ENCODE data around the gene STAT1.

The STAT1 gene

DNA sequence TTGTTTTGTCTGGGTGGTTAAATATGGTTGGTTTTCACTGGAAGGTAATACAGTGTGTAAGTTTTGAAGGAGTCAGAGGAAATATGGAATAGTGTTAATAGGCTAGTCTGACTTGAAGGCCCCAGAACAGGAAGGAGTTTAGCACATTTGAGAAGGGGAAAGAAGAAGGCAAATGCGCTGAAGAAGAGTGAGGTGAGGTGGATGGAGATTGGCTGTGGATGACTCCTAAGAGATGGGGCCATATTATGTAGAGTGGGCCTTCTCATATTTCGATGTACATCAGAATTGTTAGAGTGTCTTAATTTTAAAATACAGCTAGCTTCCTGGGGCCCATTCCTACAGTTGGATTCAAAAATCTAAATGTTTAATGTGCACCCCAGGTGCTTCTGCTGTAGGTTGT lies 72.4 kb downstream of the STAT1 start:
- Histone ChIP-seq H3K27me3 (ENCODE audit: insufficient read depth, low read length) (no peaks in the 10 kb centered on the region), H3K4me1 (ENCODE audit: control insufficient read depth in 1 of 2, insufficient read depth in 2 of 2, low read length in 2 of 2) (no peaks in the 10 kb centered on the region), H3K27ac (ENCODE audit: low read depth, low read length) (no peak overlapping the region), H3K4ac (ENCODE audit: low read depth, low read length) (no peak overlapping the region), H4K91ac (ENCODE audit: low read depth, low read length) (no peak overlapping the region), H3K14ac (ENCODE audit: low read length) (no peak overlapping the region), H3K79me2 (ENCODE audit: control insufficient read depth, insufficient read depth, low read length, poor library complexity) (no peaks in the 10 kb centered on the region), H3K9me3 (ENCODE audit: insufficient read depth, low read depth, low read length) (no peaks in the 10 kb centered on the region), H2AFZ (ENCODE audit: insufficient read depth, low read length, poor library complexity) (no peak overlapping the region), H3K36me3 (ENCODE audit: control insufficient read depth in 1 of 2, insufficient read depth in 2 of 2, low read length in 2 of 2) (no peaks in the 10 kb centered on the region), H3K4me3 (ENCODE audit: low read depth, low read length) (no peak overlapping the region), H2BK12ac (ENCODE audit: low read length) (no peak overlapping the region), H3K79me1 (ENCODE audit: low read length) (no peaks in the 10 kb centered on the region), H3K4me2 (ENCODE audit: low read length) (no peak overlapping the region), H2BK120ac (ENCODE audit: insufficient read depth, low read length, poor library complexity) (no peak overlapping the region), H4K8ac (ENCODE audit: low read depth, low read length) (no peak overlapping the region), H2AK5ac (ENCODE audit: low read length) (no peak overlapping the region), H3K9ac (ENCODE audit: low read length) (no peak overlapping the region), H4K12ac (ENCODE audit: low read depth, low read length) (no peak overlapping the region), H2BK5ac (ENCODE audit: low read depth, low read length, poor library complexity) (no peak overlapping the region), H3K18ac (ENCODE audit: low read length) (no peak overlapping the region), H3K23ac (ENCODE audit: low read length) (no peak overlapping the region)
- DNase-seq = no peak
- no CpG with 5 or more reads among the region's 2 CpGs for WGBS (ENCODE audit: extremely low coverage, insufficient coverage, insufficient read length)

DNA sequence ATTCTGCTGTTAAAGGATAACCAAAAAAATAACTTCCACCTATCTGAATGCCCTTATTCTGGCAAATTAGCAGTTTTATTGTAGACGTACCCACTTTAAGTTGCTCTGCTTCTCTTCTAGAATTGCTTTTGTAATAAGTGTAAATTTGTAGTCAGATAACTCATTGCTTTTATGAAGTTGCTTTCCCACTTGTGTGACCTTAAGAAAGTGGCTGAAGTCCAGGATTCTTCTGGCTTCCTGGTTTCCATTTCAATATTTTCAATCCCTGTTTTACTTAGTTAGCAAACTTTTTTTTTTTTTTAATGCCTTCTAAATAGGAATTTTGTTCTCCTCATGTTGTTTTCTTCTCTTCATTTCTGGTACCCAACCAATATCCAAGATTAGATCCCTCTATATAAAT lies 73.5 kb downstream of the STAT1 start:
- H3K9me3 ChIP-seq (ENCODE audit: insufficient read depth, low read depth, low read length) = no peaks in the 10 kb centered on the region
- H3K36me3 ChIP-seq (ENCODE audit: control insufficient read depth in 1 of 2, insufficient read depth in 2 of 2, low read length in 2 of 2) = no peaks in the 10 kb centered on the region
- no peak overlapping the region for H2AFZ ChIP-seq (ENCODE audit: insufficient read depth, low read length, poor library complexity)
- no peak overlapping the region for H3K4ac ChIP-seq (ENCODE audit: low read depth, low read length)
- H3K4me3 ChIP-seq (ENCODE audit: low read depth, low read length) = no peak overlapping the region
- no peak overlapping the region for H2AK5ac ChIP-seq (ENCODE audit: low read length)
- no peak overlapping the region for H3K4me2 ChIP-seq (ENCODE audit: low read length)
- no peak overlapping the region for H2BK5ac ChIP-seq (ENCODE audit: low read depth, low read length, poor library complexity)
- no peak overlapping the region for H3K27ac ChIP-seq (ENCODE audit: low read depth, low read length)
- H3K27me3 ChIP-seq (ENCODE audit: insufficient read depth, low read length) = no peaks in the 10 kb centered on the region
- no peak overlapping the region for H4K12ac ChIP-seq (ENCODE audit: low read depth, low read length)
- DNase-seq = no peak
- no peak overlapping the region for H4K8ac ChIP-seq (ENCODE audit: low read depth, low read length)
- no peak overlapping the region for H4K91ac ChIP-seq (ENCODE audit: low read depth, low read length)
- H3K23ac ChIP-seq (ENCODE audit: low read length) = no peak overlapping the region
- H3K9ac ChIP-seq (ENCODE audit: low read length) = no peak overlapping the region
- WGBS (ENCODE audit: extremely low coverage, insufficient coverage, insufficient read length) = no CpG with 5 or more reads among the region's 1 CpG
- H3K79me2 ChIP-seq (ENCODE audit: control insufficient read depth, insufficient read depth, low read length, poor library complexity) = no peaks in the 10 kb centered on the region
- H2BK12ac ChIP-seq (ENCODE audit: low read length) = no peak overlapping the region
- H3K4me1 ChIP-seq (ENCODE audit: control insufficient read depth in 1 of 2, insufficient read depth in 2 of 2, low read length in 2 of 2) = no peaks in the 10 kb centered on the region
- H3K18ac ChIP-seq (ENCODE audit: low read length) = no peak overlapping the region
- H2BK120ac ChIP-seq (ENCODE audit: insufficient read depth, low read length, poor library complexity) = no peak overlapping the region
- no peak overlapping the region for H3K14ac ChIP-seq (ENCODE audit: low read length)
- H3K79me1 ChIP-seq (ENCODE audit: low read length) = no peaks in the 10 kb centered on the region

GRCh38 chr2:190938771-190939335 lies 75.1 kb downstream of the STAT1 start:
- WGBS (ENCODE audit: extremely low coverage, insufficient coverage, insufficient read length) = no CpG with 5 or more reads among the region's 1 CpG
- H3K27me3 ChIP-seq (ENCODE audit: insufficient read depth, low read length) = no peaks in the 10 kb centered on the region

GRCh38 chr2:190935054-190935453 lies 78.9 kb downstream of the STAT1 start:
- H3K23ac ChIP-seq (ENCODE audit: low read length) = no peak overlapping the region
- DNase-seq = no peak
- H3K79me2 ChIP-seq (ENCODE audit: control insufficient read depth, insufficient read depth, low read length, poor library complexity) = no peaks in the 10 kb centered on the region
- H2BK120ac ChIP-seq (ENCODE audit: insufficient read depth, low read length, poor library complexity) = no peak overlapping the region
- H2BK5ac ChIP-seq (ENCODE audit: low read depth, low read length, poor library complexity) = no peak overlapping the region
- no peak overlapping the region for H3K9ac ChIP-seq (ENCODE audit: low read length)
- H3K4ac ChIP-seq (ENCODE audit: low read depth, low read length) = no peak overlapping the region
- no peak overlapping the region for H3K27ac ChIP-seq (ENCODE audit: low read depth, low read length)
- H3K27me3 ChIP-seq (ENCODE audit: insufficient read depth, low read length) = no peaks in the 10 kb centered on the region
- no peaks in the 10 kb centered on the region for H3K79me1 ChIP-seq (ENCODE audit: low read length)
- no peak overlapping the region for H2BK12ac ChIP-seq (ENCODE audit: low read length)
- H2AFZ ChIP-seq (ENCODE audit: insufficient read depth, low read length, poor library complexity) = no peak overlapping the region
- H4K8ac ChIP-seq (ENCODE audit: low read depth, low read length) = no peak overlapping the region
- no peak overlapping the region for H3K4me3 ChIP-seq (ENCODE audit: low read depth, low read length)
- H3K14ac ChIP-seq (ENCODE audit: low read length) = no peak overlapping the region
- no peaks in the 10 kb centered on the region for H3K9me3 ChIP-seq (ENCODE audit: insufficient read depth, low read depth, low read length)
- H3K36me3 ChIP-seq (ENCODE audit: control insufficient read depth in 1 of 2, insufficient read depth in 2 of 2, low read length in 2 of 2) = peaks cover under 1 to 5% of the 10 kb centered on the region in 2 experiments
- H2AK5ac ChIP-seq (ENCODE audit: low read length) = no peak overlapping the region
- H3K4me1 ChIP-seq (ENCODE audit: control insufficient read depth in 1 of 2, insufficient read depth in 2 of 2, low read length in 2 of 2) = no peaks in the 10 kb centered on the region
- no peak overlapping the region for H4K91ac ChIP-seq (ENCODE audit: low read depth, low read length)
- no peak overlapping the region for H4K12ac ChIP-seq (ENCODE audit: low read depth, low read length)
- no peak overlapping the region for H3K4me2 ChIP-seq (ENCODE audit: low read length)
- H3K18ac ChIP-seq (ENCODE audit: low read length) = no peak overlapping the region

More at GRCh38 chr2:190938771-190939335, 75.1 kb downstream of the STAT1 start:
- Histone ChIP-seq H4K12ac (ENCODE audit: low read depth, low read length) (no peak overlapping the region), H2AFZ (ENCODE audit: insufficient read depth, low read length, poor library complexity) (no peak overlapping the region), H3K9ac (ENCODE audit: low read length) (no peak overlapping the region), H3K14ac (ENCODE audit: low read length) (no peak overlapping the region), H2BK120ac (ENCODE audit: insufficient read depth, low read length, poor library complexity) (no peak overlapping the region), H3K4ac (ENCODE audit: low read depth, low read length) (no peak overlapping the region), H3K27ac (ENCODE audit: low read depth, low read length) (no peak overlapping the region), H3K79me2 (ENCODE audit: control insufficient read depth, insufficient read depth, low read length, poor library complexity) (no peaks in the 10 kb centered on the region), H3K18ac (ENCODE audit: low read length) (no peak overlapping the region), H3K36me3 (ENCODE audit: control insufficient read depth in 1 of 2, insufficient read depth in 2 of 2, low read length in 2 of 2) (no peaks in the 10 kb centered on the region), H4K91ac (ENCODE audit: low read depth, low read length) (no peak overlapping the region), H2BK12ac (ENCODE audit: low read length) (no peak overlapping the region), H3K4me2 (ENCODE audit: low read length) (no peak overlapping the region), H3K23ac (ENCODE audit: low read length) (no peak overlapping the region), H3K79me1 (ENCODE audit: low read length) (no peaks in the 10 kb centered on the region), H3K4me3 (ENCODE audit: low read depth, low read length) (no peak overlapping the region), H3K9me3 (ENCODE audit: insufficient read depth, low read depth, low read length) (no peaks in the 10 kb centered on the region), H2AK5ac (ENCODE audit: low read length) (no peak overlapping the region), H3K4me1 (ENCODE audit: control insufficient read depth in 1 of 2, insufficient read depth in 2 of 2, low read length in 2 of 2) (no peaks in the 10 kb centered on the region), H4K8ac (ENCODE audit: low read depth, low read length) (no peak overlapping the region), H2BK5ac (ENCODE audit: low read depth, low read length, poor library complexity) (no peak overlapping the region)
- DNase-seq = no peak

Data from trophoblast cell (in vitro differentiated cells and primary cell).